Retinal pigment epithelial cell (primary cell): ENCODE measurements around the gene TPCN1.

Experiments
- DNase-seq: peaks from one replicate; pipeline ENCODE4 v3.0.0-alpha.2; 2010; ENCODE audit warnings: low read depth
- H3K4me3 ChIP-seq: 2 replicates; pipeline ENCODE4 v1.5.1; 2011; ENCODE audit warnings: mild to moderate bottlenecking, low read length, control low read depth, moderate library complexity
- TF ChIP-seq, protein P1 (sequence below): conservative IDR thresholded peaks from 2 replicates; pipeline ENCODE4 v1.5.1; 2011; ENCODE audit warnings: low read depth, low read length, control low read depth, inconsistent platforms

The TPCN1 gene

GRCh38 chr12:113271466-113271852, 50.2 kb downstream of the TPCN1 start:
- no peak overlapping the region for H3K4me3 ChIP-seq
- TF ChIP-seq, protein P1, sequence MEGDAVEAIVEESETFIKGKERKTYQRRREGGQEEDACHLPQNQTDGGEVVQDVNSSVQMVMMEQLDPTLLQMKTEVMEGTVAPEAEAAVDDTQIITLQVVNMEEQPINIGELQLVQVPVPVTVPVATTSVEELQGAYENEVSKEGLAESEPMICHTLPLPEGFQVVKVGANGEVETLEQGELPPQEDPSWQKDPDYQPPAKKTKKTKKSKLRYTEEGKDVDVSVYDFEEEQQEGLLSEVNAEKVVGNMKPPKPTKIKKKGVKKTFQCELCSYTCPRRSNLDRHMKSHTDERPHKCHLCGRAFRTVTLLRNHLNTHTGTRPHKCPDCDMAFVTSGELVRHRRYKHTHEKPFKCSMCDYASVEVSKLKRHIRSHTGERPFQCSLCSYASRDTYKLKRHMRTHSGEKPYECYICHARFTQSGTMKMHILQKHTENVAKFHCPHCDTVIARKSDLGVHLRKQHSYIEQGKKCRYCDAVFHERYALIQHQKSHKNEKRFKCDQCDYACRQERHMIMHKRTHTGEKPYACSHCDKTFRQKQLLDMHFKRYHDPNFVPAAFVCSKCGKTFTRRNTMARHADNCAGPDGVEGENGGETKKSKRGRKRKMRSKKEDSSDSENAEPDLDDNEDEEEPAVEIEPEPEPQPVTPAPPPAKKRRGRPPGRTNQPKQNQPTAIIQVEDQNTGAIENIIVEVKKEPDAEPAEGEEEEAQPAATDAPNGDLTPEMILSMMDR: no peak
- no peak for DNase-seq

GRCh38 chr12:113271853-113272561, 50.7 kb downstream of the TPCN1 start:
- H3K4me3 ChIP-seq: no peak overlapping the region
- TF ChIP-seq, protein P1: no peak

GRCh38 chr12:113273053-113273725, 51.9 kb downstream of the TPCN1 start:
- DNase-seq: no peak
- H3K4me3 ChIP-seq: no peak overlapping the region
- TF ChIP-seq, protein P1: no peak

More at GRCh38 chr12:113271853-113272561, 50.7 kb downstream of the TPCN1 start:
- DNase-seq: peak; percentile 64

GRCh38 chr12:113274848-113275247, 53.6 kb downstream of the TPCN1 start:
- DNase-seq: no peak
- TF ChIP-seq, protein P1: no peak
- H3K4me3 ChIP-seq: no peak overlapping the region

DNA sequence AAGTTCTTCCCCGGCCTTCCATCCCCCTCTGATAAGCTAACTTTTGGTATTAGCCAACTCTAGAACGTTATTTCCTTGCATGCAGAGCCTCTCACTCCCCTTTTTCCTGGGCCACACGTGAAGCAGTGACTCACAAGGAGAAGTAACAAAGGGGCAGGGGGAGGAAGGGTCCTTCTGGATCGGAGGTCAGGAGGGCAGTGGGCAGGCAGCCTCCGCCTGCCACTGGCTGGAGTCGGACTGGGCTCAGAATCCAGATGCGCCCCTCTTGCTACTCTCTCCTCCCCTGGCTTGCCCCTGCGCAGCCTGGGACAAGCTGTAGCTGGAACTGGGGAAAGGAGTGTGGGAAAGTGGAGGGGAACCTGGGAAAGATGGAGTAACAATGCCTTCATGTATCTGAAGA, 55.0 kb downstream of the TPCN1 start:
- TF ChIP-seq, protein P1: no peak
- peak; percentile 19 for DNase-seq
- H3K4me3 ChIP-seq: no peak overlapping the region

DNA sequence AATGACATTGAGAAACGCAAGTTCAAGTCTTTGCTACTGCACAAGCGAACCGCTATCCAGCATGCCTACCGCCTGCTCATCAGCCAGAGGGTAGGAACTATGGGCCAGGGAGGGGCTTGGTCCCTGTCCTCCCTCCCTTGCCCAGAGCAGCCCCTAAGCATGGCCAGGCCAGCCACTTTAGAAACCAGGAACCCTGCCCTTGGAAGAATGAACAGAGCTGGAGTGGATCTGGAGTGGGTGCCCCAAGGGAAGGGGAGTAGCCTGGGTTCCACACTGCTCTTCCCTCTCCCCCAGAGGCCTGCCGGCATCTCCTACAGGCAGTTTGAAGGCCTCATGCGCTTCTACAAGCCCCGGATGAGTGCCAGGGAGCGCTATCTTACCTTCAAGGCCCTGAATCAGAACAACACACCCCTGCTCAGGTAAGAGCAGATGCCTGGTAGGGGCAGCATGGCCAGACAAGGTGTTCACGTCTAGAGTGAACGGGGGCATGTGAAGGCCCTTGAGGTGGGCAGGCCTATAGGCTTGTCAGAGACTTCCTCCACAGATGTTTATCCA, 55.8 kb downstream of the TPCN1 start:
- TF ChIP-seq, protein P1: no peak
- no peak for DNase-seq
- no peak overlapping the region for H3K4me3 ChIP-seq
